Natural killer cell treated with Interleukin-12 subunit alpha and Interleukin-12 subunit beta and Interleukin-15 and Interleukin-18, amount 100 ng/mL, for 72 hours (primary cell): Measurements from ENCODE around the gene RAD50. TPM values are rescaled to one million over a fixed set of nuclear protein-coding genes. Genes with fewer than 3 reads are reported as not detected.

Experiments used
- ATAC-seq, 2 donors: fragments of 150-1000 bp; cut with Tn5 transposase in 1 of 2; sonication (Bioruptor Pico), chemical (Tn5 transposase) in 1 of 2; 2 replicates each; pipeline ENCODE4 v1.10.0; 2021
- DNase-seq: peaks from one replicate; pipeline ENCODE4 v3.0.0; 2022; ENCODE audit warnings: low spot score
- H3K27ac Mint-ChIP-seq, 2 donors: 1 replicate in 1 of 2; 2 replicates in 1 of 2; pipeline ENCODE4 v1.8.0; 2022; ENCODE audit warnings: mixed read lengths in 2 of 2, mild to moderate bottlenecking in 1 of 2, moderate library complexity in 1 of 2
- H3K27me3 Mint-ChIP-seq, 2 donors: 1 replicate in 1 of 2; 2 replicates in 1 of 2; pipeline ENCODE4 v1.8.0; 2022; ENCODE audit warnings: mixed read lengths in 2 of 2
- H3K36me3 Mint-ChIP-seq: one replicate; pipeline ENCODE4 v1.8.0; 2022; ENCODE audit warnings: mixed read lengths
- H3K4me1 Mint-ChIP-seq, 2 donors: 1 replicate in 1 of 2; 2 replicates in 1 of 2; pipeline ENCODE4 v1.8.0; 2022; ENCODE audit warnings: low read depth in 2 of 2, mixed read lengths in 2 of 2, mild to moderate bottlenecking in 1 of 2
- H3K4me3 Mint-ChIP-seq: one replicate; pipeline ENCODE4 v1.8.0; 2022; ENCODE audit warnings: mixed read lengths
- H3K9me3 Mint-ChIP-seq: 2 replicates; pipeline ENCODE4 v1.8.0; 2022; ENCODE audit warnings: mixed read lengths
- total RNA-seq, 2 donors: library from RNA; stranded (reverse); gene quantifications; one replicate each; pipeline ENCODE4 v1.2.3, GENCODE V29; 2022

The RAD50 gene
- total RNA-seq, 2 donors from 2014 or later: 24.9 to 41.8 TPM

GRCh38 chr5:132651838-132652469 is 95.2 kb downstream of the RAD50 start:
- Mint-ChIP-seq H3K4me1 (peaks cover 8 to 14% of the 10 kb centered on the region in 2 donors), H3K27ac (no peak overlapping the region), H3K27me3 (peaks cover 16 to 25% of the 10 kb centered on the region in 2 donors), H3K9me3 (peaks cover 4% of the 10 kb centered on the region), H3K36me3 (peaks cover 15% of the 10 kb centered on the region), H3K4me3 (no peak overlapping the region)
- no peak for DNase-seq
- no peak for ATAC-seq

DNA sequence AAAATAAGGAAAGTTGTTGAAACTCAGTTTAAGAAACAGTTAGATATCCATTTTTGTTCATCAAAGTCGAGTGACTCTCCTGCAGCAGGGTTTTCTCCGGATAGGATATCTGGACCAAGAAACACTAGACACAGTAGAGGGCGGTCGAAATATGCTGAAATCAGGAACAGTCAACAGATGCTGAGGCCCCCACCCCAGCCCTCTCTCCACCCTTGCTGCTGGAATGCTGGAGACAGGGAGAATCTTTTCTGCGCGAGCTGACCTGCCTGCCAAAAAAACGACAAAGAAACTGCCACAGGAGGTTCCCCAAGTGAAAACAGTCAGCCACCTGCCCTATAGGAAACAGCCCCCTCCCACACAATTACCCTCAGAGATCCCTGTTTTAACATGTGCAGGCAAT is 96.9 kb downstream of the RAD50 start:
- Mint-ChIP-seq H3K36me3 (no peaks in the 10 kb centered on the region), H3K27me3 (peaks cover 6 to 20% of the 10 kb centered on the region in 2 donors), H3K27ac (no peak overlapping the region), H3K9me3 (no peaks in the 10 kb centered on the region), H3K4me1 (peaks cover 14 to 16% of the 10 kb centered on the region in 2 donors), H3K4me3 (no peak overlapping the region)
- ATAC-seq (no peak), DNase-seq (no peak)

DNA sequence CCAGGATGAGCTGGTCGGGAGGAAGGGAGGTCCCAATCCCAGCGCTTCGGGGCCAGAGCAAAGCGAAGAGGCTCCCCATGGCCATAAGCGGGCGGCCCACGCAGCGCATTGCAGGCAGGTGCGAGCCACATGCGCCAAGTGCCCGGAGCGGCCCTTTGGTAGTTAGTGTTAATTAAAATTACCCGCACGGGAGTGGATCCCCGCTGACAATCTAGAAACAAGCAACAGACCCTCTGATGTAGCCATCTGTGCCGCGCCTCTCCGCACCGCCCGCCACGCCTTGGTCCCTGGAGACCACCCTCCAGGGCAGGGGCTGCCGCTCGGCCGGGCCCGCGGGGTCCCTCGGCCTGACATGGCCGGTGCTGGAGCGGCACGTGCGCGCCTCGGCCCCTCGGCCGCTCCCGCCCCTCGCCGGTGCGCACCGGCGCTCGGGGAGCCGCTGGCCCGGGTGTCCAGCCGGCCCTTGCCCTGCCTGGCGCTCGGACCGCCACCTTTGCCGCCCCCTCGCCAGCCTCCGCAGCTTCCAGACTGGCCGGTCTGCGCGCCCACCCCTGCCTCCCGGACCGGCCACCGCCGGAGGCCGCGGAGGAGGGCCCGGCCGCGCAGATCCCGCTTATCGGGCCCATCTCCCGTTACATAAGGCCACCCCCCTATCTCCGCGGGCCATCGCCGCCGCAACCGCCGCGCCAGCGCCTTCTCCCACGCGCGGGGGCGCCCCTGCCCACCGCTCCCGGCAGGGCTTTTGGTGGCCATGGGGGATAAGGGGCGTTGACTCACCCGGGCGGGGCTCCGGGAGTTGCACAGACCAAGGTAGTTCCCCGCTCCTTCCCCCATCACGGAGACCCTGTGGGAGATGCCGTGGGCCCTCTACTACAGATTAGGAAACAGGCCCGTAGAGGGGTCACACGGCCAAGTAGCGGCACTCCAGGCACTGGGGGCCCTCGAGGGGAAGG is 99.3 kb downstream of the RAD50 start:
- Mint-ChIP-seq H3K4me1 (peaks cover 14 to 21% of the 10 kb centered on the region in 2 donors), H3K4me3 (peak overlapping the region; percentile 69), H3K9me3 (no peaks in the 10 kb centered on the region), H3K27me3 (peaks cover 6 to 20% of the 10 kb centered on the region in 2 donors), H3K27ac (peak overlapping the region in 1 of 2 donors; percentile 53), H3K36me3 (no peaks in the 10 kb centered on the region)
- peak; percentile 77 for DNase-seq
- peak; percentile 65 to 79 for ATAC-seq

DNA sequence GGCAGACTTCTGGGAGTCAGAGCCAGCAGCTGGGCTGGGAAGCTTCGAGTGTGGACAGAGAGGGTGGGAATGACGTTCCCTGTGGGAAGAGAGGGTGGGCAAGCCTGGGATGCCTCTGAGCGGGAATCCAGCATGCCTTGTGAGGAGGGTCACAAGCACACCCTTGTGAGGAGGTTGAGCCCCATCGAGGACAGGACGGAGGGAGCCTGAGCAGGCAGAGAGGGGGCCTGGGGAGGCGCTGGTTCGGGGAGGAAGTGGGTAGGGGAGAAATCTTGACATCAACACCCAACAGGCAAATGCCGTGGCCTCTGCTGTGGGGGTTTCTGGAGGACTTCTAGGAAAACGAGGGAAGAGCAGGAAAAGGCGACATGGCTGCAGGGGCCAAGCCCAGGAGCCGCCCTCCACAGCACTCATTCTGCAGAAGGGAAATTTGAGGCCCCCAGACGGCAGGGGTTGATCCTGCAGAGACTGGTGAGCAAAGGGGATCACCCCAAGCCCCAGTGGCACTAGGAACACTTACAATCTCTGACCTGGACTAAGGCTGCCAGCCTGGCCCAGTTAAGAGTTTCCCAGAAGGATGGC is 100.1 kb downstream of the RAD50 start:
- peaks cover 20 to 21% of the 10 kb centered on the region in 2 donors for H3K4me1 Mint-ChIP-seq
- DNase-seq (no peak), ATAC-seq (peak; percentile 18 to 48)
- H3K27ac Mint-ChIP-seq: peak overlapping the region in 1 of 2 donors; percentile 53
- no peaks in the 10 kb centered on the region for H3K9me3 Mint-ChIP-seq
- no peaks in the 10 kb centered on the region for H3K36me3 Mint-ChIP-seq
- peak overlapping the region; percentile 69 for H3K4me3 Mint-ChIP-seq
- H3K27me3 Mint-ChIP-seq: peaks cover 6 to 20% of the 10 kb centered on the region in 2 donors

DNA sequence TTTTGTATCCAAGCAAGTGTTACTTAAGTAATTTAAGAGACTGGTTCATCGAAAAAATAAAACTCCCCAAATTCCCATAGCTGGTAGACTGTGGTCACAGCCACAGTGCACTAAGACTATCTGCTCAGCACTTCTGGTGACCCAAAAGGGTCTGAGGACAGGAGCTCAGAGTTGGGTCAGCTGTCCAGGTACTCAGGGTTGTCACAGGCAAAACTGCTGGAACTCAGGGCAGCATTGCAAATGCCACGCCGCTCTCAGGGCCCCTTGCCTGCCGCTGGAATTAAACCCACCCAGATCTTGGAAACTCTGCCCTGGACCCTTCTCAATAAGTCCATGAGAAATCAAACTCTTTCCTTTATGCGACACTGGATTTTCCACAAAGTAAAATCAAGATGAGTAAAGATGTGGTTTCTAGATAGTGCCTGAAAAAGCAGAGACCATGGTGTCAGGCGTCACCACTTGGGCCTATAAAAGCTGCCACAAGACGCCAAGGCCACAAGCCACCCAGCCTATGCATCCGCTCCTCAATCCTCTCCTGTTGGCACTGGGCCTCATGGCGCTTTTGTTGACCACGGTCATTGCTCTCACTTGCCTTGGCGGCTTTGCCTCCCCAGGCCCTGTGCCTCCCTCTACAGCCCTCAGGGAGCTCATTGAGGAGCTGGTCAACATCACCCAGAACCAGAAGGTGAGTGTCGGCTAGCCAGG is 101.1 kb downstream of the RAD50 start, which contains the start of gene IL13:
Gene IL13, plus strand, starts transcription at position 498 of the 705 bp plus-strand sequence. Its CDS starts 14 bp downstream, at position 512.
- no peaks in the 10 kb centered on the region for H3K9me3 Mint-ChIP-seq
- no peak for ATAC-seq
- H3K4me3 Mint-ChIP-seq: peak within 1 kb of the TSS; percentile 69
- peak within 1 kb of the TSS; percentile 53 to 75 for H3K27ac Mint-ChIP-seq
- H3K4me1 Mint-ChIP-seq: peaks cover 26 to 27% of the 10 kb centered on the region in 2 donors
- H3K27me3 Mint-ChIP-seq: peaks cover 6 to 20% of the 10 kb centered on the region in 2 donors
- DNase-seq: no peak
- no peaks in the 10 kb centered on the region for H3K36me3 Mint-ChIP-seq

- Mint-ChIP-seq H3K9me3 (no peaks in the 10 kb centered on the region), H3K4me3 (peak overlapping the region; percentile 32), H3K36me3 (no peaks in the 10 kb centered on the region), H3K27me3 (peaks cover 1 to 17% of the 10 kb centered on the region in 2 donors), H3K27ac (peak overlapping the region; percentile 53 to 75), H3K4me1 (peaks cover 33 to 34% of the 10 kb centered on the region in 2 donors)
- DNase-seq: no peak
- no peak for ATAC-seq
These were observed 101.9 kb downstream of the RAD50 start for GRCh38 chr5:132658381-132659302.

GRCh38 chr5:132659598-132660493 is 103.1 kb downstream of the RAD50 start:
- H3K4me1 Mint-ChIP-seq: peaks cover 42 to 46% of the 10 kb centered on the region in 2 donors
- no peak for ATAC-seq

GRCh38 chr5:132661231-132662003 is 104.6 kb downstream of the RAD50 start:
- peaks cover 42 to 45% of the 10 kb centered on the region in 2 donors for H3K4me1 Mint-ChIP-seq
- peak overlapping the region; percentile 15 for H3K4me3 Mint-ChIP-seq
- H3K9me3 Mint-ChIP-seq: no peaks in the 10 kb centered on the region
- H3K27ac Mint-ChIP-seq: peak overlapping the region in 1 of 2 donors; percentile 14
- H3K36me3 Mint-ChIP-seq: no peaks in the 10 kb centered on the region
- H3K27me3 Mint-ChIP-seq: peaks cover 0 to 8% of the 10 kb centered on the region in 2 donors
- ATAC-seq: no peak
- DNase-seq: no peak

More at GRCh38 chr5:132659598-132660493, 103.1 kb downstream of the RAD50 start:
- Mint-ChIP-seq H3K9me3 (no peaks in the 10 kb centered on the region), H3K4me3 (peak overlapping the region; percentile 32), H3K36me3 (no peaks in the 10 kb centered on the region), H3K27me3 (peaks cover 0 to 9% of the 10 kb centered on the region in 2 donors), H3K27ac (peak overlapping the region in 1 of 2 donors; percentile 16)
- DNase-seq: no peak

DNA sequence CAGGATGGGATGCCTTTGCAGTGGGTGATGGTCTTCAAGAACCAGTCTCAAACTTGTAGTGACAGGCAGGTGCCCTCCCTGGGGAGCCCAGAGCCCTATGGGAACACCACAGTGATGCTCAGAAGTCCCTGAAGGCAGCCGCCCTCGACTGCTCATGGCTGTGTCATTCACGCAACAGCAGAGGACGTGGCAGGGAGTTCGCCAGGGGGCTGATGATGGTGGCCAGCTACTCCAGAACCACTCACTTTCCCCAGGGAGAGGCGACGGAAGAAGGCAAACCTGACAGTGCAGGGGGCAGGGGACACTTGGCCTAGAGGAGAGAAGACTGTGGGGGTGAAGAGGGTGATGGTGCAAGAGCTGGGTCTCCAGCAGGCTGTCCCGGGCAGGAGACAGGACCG is 105.2 kb downstream of the RAD50 start:
- H3K36me3 Mint-ChIP-seq: no peaks in the 10 kb centered on the region
- no peaks in the 10 kb centered on the region for H3K9me3 Mint-ChIP-seq
- peaks cover 0 to 3% of the 10 kb centered on the region in 2 donors for H3K27me3 Mint-ChIP-seq
- no peak for DNase-seq
- no peak for ATAC-seq
- H3K4me3 Mint-ChIP-seq: no peak overlapping the region
- H3K27ac Mint-ChIP-seq: peak overlapping the region in 1 of 2 donors; percentile 14
- peaks cover 36 to 39% of the 10 kb centered on the region in 2 donors for H3K4me1 Mint-ChIP-seq

- Mint-ChIP-seq H3K4me3 (peak overlapping the region; percentile 81), H3K27ac (peak overlapping the region; percentile 74 to 85), H3K9me3 (no peaks in the 10 kb centered on the region), H3K36me3 (no peaks in the 10 kb centered on the region), H3K27me3 (peaks cover 0 to under 1% of the 10 kb centered on the region in 2 donors), H3K4me1 (peaks cover 29 to 33% of the 10 kb centered on the region in 2 donors)
- DNase-seq (peak; percentile 68), ATAC-seq (peak; percentile 59 to 66)
These were observed 106.4 kb downstream of the RAD50 start for GRCh38 chr5:132662925-132663770.
